ENCODE measurements around the gene NFYA.
"Not testable (repeated sequence)": the region's sequence is repeated elsewhere in the genome, so short reads cannot be mapped to it uniquely, and the experiment has no call there.

NFYA gene

DNA sequence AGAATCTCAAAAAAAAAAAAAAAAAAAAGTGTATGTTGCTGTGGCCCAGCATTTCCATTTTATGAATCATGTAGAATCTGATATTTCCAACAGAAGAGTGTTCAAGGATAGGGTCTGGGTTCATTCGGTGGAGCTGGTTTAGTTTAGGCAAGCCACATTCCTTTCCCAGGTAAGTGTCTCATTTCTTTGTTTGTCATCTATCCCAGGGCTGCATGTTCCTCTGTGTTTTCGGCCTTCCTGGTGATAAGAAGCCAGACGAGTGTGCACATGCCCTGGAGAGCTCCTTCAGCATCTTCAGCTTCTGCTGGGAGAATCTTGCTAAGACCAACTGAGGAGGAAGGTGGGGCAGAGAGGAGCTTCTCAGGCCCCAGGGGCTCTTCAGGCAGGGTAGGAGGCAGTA lies 38.2 kb downstream of the NFYA start:
- CTCF ChIA-PET: no interaction called here

GRCh38 chr6:41115027-41115426 lies 42.3 kb downstream of the NFYA start:
- H3K27ac ChIP-seq (ENCODE audit: extremely low read depth, low read depth, low read length); H3K36me3 ChIP-seq (ENCODE audit: control insufficient read depth in 2 of 2, insufficient read depth in 1 of 2, low read length in 2 of 2): not testable (repeated sequence)

More for the DNA sequence above, 38.2 kb downstream of the NFYA start:
- POLR2A ChIA-PET: no interaction called here
- TF ChIP-seq OSR2 (tag by site-specific recombination; IDR thresholded peaks at IDR 0.05) (no peak), ZNF768 (tag by site-specific recombination; IDR thresholded peaks at IDR 0.05) (no peak), ZNF350 (tag by site-specific recombination; IDR thresholded peaks at IDR 0.05) (no peak), ZNF423 (tag by site-specific recombination; IDR thresholded peaks at IDR 0.05) (no peak), ZNF366 (tag by site-specific recombination; conservative IDR thresholded peaks at IDR 0.05) (no peak), SCRT2 (tag by site-specific recombination; IDR thresholded peaks at IDR 0.05) (no peak), ZNF623 (tag by site-specific recombination; IDR thresholded peaks at IDR 0.05) (no peak)
- Histone ChIP-seq H3K36me3 (ENCODE audit: control insufficient read depth in 2 of 2, insufficient read depth in 1 of 2, low read length in 2 of 2) (no peaks in the 10 kb centered on the region), H3K9me3 (ENCODE audit: control insufficient read depth, insufficient read depth, low read depth, low read length) (no peaks in the 10 kb centered on the region), H3K4me3 (ENCODE audit: low read depth, low read length) (no peak overlapping the region), H3K27ac (ENCODE audit: extremely low read depth, low read depth, low read length) (no peak overlapping the region), H3K4me1 (ENCODE audit: control insufficient read depth, insufficient read depth, low read length) (no peaks in the 10 kb centered on the region)

GRCh38 chr6:41119508-41119907 lies 46.7 kb downstream of the NFYA start:
- POLR2A ChIA-PET: no interaction called here
- CTCF ChIA-PET: interaction anchor here (0.6 to 0.7 kb wide), 2 partner anchors 126 to 230 kb away, joined by 3 read pairs; no protein-coding TSS in a partner anchor
- no peak overlapping the region for H3K4me3 ChIP-seq (ENCODE audit: low read depth, low read length)
- H3K4me1 ChIP-seq (ENCODE audit: control insufficient read depth, insufficient read depth, low read length): no peaks in the 10 kb centered on the region
- H3K36me3 ChIP-seq (ENCODE audit: control insufficient read depth in 2 of 2, insufficient read depth in 1 of 2, low read length in 2 of 2): no peaks in the 10 kb centered on the region
- TF ChIP-seq OVOL3 (tag by site-specific recombination; IDR thresholded peaks at IDR 0.05) (no peak), ZNF707 (tag by site-specific recombination; IDR thresholded peaks at IDR 0.05) (no peak), SETDB1 (IDR thresholded peaks at IDR 0.05; ENCODE audit: insufficient read length, low read length) (no peak), ZXDB (tag by site-specific recombination; IDR thresholded peaks at IDR 0.05) (no peak), ZSCAN16 (tag by site-specific recombination; IDR thresholded peaks at IDR 0.05) (no peak), ZNF211 (tag by site-specific recombination; IDR thresholded peaks at IDR 0.05; ENCODE audit: low read depth) (no peak), ZNF626 (tag by site-specific recombination; IDR thresholded peaks at IDR 0.05) (no peak), ZNF704 (tag by site-specific recombination; IDR thresholded peaks at IDR 0.05) (no peak)
- no peaks in the 10 kb centered on the region for H3K9me3 ChIP-seq (ENCODE audit: control insufficient read depth, insufficient read depth, low read depth, low read length)
- no peak overlapping the region for H3K27ac ChIP-seq (ENCODE audit: extremely low read depth, low read depth, low read length)

More at GRCh38 chr6:41115027-41115426, 42.3 kb downstream of the NFYA start:
- CTCF ChIA-PET: interaction anchor here (2.0 kb wide), 1 partner anchor 205 kb away, joined by 4 read pairs; no protein-coding TSS in a partner anchor
- H3K9me3 ChIP-seq (ENCODE audit: control insufficient read depth, insufficient read depth, low read depth, low read length); POLR2A ChIA-PET; H3K4me1 ChIP-seq (ENCODE audit: control insufficient read depth, insufficient read depth, low read length); H3K4me3 ChIP-seq (ENCODE audit: low read depth, low read length): not testable (repeated sequence)

- ChIA-PET POLR2A (no interaction called here), CTCF (interaction anchor here (0.7 to 2.1 kb wide), 2 partner anchors 62 to 127 kb away, joined by 3 to 6 read pairs; no protein-coding TSS in a partner anchor)
- TF ChIP-seq ZNF449 (tag by site-specific recombination; IDR thresholded peaks at IDR 0.05) (no peak), ZNF175 (tag by site-specific recombination; IDR thresholded peaks at IDR 0.05) (no peak), ZNF423 (tag by site-specific recombination; IDR thresholded peaks at IDR 0.05) (no peak), ZNF221 (tag by site-specific recombination; IDR thresholded peaks at IDR 0.05; ENCODE audit: borderline replicate concordance) (no peak), ZNF140 (tag by site-specific recombination; IDR thresholded peaks at IDR 0.05) (no peak)
Measured at GRCh38 chr6:41120058-41120457, 47.3 kb downstream of the NFYA start.

More at GRCh38 chr6:41120058-41120457, 47.3 kb downstream of the NFYA start:
- Histone ChIP-seq H3K36me3 (ENCODE audit: control insufficient read depth in 2 of 2, insufficient read depth in 1 of 2, low read length in 2 of 2) (no peaks in the 10 kb centered on the region), H3K4me3 (ENCODE audit: low read depth, low read length) (no peak overlapping the region), H3K4me1 (ENCODE audit: control insufficient read depth, insufficient read depth, low read length) (no peaks in the 10 kb centered on the region), H3K9me3 (ENCODE audit: control insufficient read depth, insufficient read depth, low read depth, low read length) (no peaks in the 10 kb centered on the region), H3K27ac (ENCODE audit: extremely low read depth, low read depth, low read length) (no peak overlapping the region)

All from HEK293 (cell line).